Right kidney (tissue), 1 donor: ENCODE results near the gene CMTM1.
"Not testable (repeated sequence)": the region's sequence is repeated elsewhere in the genome, so short reads cannot be mapped to it uniquely, and the experiment has no call there.

Source experiments
- DNase-seq: peaks from one replicate; pipeline ENCODE4 v3.0.0-alpha.2; 2016

The CMTM1 gene

DNA sequence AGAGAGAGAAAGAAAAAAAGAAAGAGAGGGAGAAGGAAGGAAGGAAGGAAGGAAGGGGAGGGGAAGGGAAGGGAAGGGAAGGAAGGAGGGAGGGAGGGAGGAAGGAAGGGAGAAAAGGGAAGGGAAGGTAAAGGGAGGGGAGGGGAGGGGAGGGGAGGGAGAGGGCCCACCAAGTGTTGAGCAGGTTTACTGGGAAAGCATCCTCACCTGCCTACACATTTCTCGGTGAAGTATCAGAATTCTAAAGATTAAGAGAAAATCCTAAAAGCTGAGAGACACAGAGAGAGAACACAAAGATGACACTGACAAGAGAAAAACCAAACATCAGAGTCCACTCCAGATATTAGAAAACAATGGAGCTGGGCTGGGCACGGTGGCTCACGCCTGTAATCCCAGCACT is 26.0 kb downstream of the CMTM1 start:
- no peak for DNase-seq

DNA sequence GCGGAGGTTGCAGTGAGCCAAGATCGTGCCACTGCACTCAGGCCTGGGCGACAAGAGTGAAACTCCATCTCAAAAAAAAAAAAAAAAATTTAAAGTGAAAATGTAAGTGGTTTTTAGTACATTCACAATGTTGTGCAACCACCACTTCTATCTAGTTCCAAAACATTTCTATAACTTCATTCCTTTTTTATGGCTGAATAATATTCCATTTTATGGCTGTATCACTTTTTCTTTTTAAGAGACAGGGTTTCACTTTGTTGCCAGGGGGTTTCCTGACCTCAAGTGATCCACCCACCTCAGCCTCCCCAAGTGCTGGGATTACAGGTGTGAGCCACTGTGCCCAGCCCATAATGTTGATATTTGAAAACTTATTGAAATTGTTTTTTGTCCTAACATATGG is 26.6 kb downstream of the CMTM1 start:
- DNase-seq, result no peak

DNA sequence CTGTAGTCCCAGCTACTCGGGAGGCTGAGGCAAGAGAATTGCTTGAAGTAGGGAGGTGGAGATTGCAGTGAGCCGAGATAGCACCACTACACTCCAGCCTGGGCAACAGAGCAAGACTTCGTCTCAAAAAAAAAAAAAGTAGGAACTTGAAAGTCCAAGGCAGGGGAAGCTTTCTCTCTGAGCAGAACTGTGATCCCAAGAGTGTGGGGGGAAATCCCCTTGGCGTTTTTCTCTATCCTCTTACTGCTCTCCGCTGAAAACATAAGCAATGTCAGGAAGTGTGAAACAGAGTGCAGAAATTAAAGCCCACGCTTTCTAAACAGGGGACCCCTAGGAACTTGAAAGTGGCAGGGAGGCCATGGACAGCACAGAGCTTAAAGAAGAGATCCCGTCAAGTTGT is 28.5 kb downstream of the CMTM1 start:
- no peak for DNase-seq

DNA sequence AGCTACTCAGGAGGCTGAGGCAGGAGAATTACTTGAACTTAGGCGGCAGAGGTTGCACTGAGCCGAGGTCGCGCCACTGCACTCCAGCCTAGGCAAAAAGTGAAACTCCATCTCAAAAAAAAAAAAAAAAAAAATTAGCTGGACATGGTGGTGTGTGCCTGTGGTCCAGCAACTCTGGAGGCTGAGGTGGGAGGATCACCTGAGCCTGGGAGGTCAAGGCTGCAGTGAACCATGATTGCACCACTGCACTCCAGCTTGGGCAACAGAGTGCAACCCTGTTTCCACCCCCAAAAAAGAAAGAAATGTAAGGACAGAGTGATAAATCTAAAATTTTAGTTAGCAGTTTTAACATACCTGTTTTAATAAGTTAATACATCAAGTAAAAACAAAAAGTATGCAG is 30.3 kb downstream of the CMTM1 start:
- DNase-seq, result not testable (repeated sequence)

DNA sequence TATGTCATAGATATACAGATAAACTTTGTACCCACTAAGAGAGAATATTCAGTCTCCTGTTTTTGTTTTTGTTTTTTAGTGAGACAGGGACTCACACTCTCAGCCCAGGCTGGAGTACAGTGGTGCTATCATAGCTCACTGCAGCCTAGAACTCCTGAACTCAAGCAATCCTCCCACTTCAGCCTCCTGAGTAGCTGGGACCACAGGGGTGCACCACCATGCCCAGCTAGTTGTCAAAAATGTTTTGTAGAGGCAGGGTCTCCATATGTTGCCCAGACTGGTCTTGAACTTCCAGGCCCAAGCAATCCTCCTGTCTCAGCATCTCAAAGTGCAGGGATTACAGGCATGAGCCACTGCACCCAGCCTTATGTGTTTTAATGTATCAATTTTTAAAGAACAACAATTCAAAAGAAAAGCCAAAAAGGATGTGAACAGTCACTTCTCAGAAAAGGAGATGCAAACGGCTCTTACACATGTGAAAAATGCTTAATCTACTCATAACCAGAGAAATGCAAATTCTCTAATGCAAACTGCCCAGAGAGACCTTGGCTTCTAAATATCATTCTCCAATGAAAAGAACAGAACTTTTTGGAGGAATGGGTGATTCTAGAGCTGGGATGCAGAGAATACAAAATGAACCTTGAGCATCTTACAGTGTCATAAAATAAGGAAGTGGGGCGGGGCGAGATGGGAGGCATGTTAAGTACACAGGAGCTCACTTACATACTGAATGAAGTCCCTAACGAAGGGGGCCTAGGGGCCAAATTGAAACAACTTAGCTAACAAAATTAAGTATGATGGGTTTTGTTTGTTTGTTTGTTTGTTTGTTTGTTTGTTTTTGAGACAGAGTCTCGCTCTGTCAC is 31.0 kb downstream of the CMTM1 start:
- no peak for DNase-seq

DNA sequence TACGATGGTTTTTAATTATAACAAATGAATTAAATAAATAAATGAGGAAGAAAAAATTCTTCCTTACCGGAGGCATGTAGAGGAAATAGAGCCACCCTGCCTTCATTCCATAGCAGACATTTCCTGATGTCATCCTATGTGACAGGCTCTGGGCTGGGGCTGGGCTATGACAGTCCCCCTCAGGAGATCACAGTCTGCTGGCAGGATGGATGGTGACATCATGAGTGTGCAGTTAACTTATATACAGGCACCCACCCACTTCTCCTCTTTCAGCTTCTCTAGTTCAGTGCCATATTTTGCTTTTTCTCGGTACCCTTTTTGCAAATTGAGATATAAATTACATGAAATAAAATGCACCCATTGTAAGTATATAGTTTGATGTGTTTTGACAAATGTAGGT is 31.9 kb downstream of the CMTM1 start:
- DNase-seq, result no peak

DNA sequence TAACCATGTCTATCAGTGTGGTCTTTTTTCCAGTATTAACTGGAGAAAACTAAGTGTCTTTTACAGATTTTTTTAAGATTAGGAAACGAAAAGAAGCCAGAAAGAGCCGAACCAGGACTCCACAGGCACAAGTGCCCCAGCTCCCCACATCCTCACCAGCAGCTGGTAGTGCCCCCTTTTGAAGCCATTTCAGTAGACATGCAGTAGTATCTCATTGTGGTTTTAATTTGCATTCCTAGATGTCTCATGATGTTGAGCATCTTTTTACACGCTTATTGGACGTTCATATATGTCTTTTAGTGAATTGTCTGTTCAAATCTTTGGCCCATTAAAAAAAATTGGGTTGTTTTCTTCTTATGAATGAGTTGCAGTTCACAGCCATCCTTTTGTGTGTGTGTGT is 33.5 kb downstream of the CMTM1 start:
- DNase-seq, result no peak

DNA sequence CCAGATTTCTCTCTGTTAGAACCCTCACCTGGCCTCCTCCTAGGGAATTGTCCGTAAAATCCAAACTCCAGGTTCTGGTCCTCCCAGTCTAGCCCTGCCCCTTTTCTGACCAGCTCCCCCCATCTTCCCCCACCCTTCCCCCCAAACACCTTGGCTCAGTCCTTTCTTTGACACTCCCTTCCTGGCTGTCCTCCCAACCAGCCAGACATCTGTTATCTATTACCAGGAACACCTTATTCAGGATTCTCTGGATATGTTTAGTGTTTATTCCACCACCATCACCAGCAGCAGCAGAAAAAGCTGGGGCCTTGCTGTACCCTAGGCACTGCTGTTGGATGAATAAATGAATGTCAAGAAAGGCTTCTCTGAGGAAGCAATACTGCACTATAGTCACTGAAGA is 34.2 kb downstream of the CMTM1 start:
- DNase-seq, result no peak

DNA sequence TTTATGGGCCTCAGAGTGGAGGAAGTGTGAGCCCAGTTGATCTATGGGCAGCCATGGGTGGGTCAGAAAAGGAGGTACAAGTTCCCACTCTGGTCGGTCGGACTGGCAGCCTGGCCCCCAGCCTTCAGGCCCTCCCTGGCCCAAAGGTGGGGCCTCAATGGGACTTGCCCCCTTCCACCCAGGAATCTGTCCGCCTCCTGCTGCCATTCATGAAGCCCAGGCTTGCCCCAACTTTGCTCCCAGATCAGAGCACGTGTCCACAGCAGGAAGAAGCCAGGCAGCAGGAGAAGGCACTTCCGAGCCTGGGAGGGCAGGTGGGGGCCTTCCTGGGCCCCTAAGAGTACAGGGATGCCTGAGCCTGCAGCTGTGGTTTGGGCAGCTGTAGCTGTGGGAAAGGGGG is 35.2 kb downstream of the CMTM1 start:
- no peak for DNase-seq

DNA sequence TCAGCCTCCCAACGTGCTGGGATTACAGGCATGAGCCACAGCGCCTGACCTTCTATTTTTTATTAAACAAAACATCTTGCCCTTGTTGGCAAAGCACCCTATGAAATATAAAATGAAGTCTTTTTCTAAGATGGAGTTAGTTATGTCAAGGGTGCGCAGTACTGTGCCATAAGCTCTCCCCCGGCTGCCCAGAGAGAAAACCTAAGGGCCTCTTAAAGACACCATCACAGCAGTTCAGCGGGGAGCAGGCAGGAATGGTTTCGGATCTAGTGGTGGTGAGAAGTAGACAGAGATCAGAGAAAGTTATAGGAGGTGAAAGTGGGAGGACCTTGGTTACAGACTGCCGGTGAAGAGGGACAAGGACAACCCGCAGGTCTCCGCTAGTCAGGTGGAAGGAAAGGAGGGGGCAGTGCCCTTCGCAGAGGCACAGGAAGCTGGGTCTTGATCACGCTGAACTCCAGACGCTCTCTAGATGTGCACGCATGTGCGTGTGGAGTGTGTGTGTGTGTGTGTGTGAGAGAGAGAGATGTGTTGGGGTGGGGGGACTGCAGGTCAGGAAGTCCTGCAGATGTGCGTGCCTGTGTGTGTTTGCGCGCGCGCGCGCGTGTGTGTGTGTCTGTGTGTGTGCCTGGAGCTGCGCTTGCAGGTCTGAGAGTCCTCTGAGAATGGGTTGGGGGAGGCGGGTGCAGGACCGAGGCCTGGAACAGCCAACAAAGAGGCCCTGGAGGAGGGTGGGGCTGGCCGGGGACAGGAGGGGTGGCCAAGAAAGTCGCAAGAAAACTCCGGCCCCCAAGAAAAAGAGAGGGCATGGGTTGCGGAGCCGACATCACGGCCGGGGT is 37.5 kb downstream of the CMTM1 start:
- DNase-seq, result peak; percentile 89

DNA sequence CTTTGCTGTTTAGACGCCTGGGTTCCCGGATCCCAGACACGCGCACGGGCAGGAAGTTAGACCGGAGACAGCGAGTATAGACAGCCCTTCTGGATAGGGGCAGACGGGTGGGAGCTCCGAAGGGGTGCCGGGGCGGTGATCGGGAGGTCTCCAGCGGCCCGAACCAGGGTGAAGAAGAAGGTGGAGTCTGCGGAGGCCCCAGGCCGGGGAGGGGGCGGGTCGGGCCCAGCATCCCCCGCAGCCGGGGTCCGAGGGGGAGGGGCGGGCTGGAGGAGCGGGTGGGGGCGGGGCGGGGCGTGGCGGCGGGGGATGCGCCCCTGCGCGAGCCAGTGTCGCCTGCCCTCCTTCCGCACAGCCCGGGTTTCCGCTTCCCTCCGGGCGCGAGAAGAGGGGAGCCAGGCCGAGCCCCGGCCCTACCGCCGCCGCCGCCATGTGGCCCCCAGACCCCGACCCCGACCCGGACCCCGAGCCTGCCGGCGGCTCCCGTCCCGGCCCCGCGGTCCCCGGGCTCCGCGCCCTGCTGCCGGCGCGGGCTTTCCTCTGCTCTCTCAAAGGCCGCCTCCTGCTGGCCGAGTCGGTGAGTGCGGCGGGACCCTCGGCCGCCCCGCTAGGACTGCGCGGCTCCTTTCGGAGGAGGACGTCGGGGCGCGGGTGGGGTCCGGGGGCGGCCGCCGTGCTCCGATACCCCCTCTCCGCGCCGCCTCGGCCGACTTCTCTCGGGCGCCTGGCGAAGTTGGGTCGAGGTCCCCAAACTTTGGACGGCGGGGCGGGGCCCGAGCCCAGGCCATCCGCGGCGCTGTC is 38.3 kb downstream of the CMTM1 start, which contains the start of gene CMTM3:
TSS of gene CMTM3 (plus strand) at position 329 of the 801 bp plus-strand sequence. CDS start at position 431, 102 bp downstream.
- DNase-seq, result peak; percentile 85

DNA sequence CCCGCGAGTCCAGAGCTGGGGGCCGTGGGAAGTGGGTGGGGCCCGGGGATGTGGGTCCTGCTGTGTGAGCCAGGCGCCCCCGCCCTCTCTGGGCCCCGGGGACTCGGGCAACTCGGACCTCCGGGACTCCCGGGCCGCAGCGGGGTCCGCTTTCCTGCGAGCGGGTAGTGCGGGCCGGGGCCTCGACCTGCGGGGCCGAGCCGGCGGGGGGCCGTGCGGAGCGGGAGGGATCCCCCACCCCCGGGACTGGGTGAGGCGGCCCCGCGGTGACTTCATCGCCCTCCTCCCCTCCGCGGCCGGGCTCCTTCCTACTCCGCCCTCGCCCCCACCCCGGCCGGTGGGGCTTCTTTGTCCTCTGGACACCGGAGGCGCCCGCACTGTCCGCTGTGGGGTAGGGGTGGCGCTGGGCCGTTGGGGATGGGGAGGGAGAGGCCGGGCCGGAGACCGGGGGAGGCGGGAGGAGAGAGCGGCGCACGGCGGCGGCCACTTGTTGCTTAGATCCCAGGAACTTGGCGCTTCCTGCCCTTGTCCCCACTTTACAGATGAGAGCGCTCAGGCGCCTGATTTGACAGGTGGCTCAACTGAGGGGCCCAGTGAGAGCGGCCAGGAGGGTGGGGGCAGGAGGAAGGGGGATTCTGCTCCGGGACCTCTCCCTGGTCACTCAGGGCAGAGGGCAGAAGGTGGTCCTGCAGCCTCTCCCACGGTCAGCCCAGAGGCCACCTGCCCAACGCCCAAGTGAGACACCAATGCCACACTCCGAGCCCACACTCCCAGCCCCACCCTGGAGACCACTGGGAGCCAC is 39.1 kb downstream of the CMTM1 start:
- DNase-seq, result peak; percentile 83

DNA sequence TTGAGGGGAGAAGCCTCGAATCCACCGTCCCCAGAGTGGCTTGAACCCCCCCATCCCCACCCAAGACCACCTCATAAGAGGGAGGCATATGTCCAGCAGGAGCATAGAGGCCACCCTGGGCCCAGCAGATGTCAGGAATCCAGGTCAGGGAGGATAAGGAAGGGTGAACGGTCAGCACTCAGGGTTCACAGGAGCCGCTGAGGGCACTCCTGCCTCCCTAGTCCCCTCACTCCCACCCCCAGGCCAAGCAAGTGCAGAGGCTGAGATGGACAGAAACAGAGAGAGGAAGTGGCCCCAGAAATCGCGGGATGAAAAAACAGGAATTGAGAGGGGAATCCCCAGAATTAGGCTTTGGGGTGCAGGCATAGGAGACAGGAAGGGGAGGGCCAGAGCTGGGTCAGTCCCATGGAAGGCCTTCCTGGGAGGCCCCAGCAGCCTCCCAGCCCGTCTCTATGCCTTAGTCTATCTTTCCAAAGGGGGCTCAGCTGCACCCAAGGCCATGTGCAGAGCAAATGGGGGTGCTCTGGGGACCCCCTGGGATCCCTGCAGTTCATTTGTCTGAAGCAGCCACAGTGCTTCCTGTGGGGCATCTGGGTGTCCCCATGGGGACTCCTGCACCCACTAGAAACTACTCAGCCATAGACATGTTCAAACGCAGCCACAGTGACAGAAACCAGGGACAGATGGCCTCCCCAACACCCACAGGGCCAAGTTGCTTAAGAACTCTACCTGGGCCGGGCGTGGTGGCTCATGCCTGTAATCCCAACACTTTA is 39.9 kb downstream of the CMTM1 start:
- DNase-seq, result peak; percentile 34

DNA sequence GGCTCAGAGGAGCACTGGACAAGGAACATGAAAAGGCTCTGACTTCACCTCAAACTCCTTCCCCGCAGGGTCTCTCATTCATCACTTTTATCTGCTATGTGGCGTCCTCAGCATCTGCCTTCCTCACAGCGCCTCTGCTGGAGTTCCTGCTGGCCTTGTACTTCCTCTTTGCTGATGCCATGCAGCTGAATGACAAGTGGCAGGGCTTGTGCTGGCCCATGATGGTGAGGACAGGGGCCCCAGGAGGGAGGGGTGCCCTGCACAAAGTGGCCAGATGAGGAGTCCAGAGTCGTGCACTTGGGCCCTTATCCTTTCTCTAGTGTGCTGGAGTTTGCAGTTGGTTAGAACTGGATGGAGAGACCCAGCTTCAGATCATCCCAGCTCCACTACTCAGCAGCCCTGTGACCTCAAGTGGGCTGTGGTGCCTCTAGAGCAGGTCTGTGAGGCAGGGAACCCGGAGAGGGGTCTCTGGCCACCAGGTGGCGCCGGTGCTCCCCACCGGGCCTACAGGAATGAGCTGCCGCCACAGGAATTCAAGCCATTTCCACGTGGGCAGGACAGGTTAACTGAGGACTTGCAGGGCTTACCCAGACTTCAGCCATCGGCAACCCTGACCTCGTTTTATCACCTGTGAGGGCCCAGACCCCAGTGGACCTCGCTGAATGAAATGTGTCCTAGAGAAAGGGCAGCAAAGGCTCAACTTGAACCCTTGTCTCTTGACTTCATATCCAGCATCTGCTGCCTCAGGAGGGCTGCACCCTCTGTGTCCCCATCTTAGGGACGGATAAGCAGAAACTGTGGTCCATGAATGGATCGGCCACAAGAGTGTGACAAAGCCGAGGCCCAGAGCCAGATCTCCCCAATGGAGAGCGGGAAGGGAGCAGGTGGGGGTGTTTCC is 42.3 kb downstream of the CMTM1 start:
- DNase-seq, result peak; percentile 67

DNA sequence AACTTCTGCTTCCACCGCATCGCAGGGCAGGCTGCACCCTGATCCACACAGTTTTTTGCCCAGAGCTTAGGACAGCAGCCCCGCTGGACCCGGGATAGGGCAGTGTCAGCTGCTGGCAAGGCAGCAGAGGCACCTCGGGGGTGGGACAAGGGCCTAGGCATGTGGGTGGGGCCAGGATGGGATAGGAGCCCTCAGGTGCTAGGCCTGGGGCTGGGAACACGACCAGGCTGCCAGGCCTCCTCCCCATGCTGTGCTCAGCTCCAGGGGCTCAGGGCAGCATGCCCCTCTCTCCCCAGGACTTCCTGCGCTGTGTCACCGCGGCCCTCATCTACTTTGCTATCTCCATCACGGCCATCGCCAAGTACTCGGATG is 42.9 kb downstream of the CMTM1 start:
- DNase-seq, result no peak

DNA sequence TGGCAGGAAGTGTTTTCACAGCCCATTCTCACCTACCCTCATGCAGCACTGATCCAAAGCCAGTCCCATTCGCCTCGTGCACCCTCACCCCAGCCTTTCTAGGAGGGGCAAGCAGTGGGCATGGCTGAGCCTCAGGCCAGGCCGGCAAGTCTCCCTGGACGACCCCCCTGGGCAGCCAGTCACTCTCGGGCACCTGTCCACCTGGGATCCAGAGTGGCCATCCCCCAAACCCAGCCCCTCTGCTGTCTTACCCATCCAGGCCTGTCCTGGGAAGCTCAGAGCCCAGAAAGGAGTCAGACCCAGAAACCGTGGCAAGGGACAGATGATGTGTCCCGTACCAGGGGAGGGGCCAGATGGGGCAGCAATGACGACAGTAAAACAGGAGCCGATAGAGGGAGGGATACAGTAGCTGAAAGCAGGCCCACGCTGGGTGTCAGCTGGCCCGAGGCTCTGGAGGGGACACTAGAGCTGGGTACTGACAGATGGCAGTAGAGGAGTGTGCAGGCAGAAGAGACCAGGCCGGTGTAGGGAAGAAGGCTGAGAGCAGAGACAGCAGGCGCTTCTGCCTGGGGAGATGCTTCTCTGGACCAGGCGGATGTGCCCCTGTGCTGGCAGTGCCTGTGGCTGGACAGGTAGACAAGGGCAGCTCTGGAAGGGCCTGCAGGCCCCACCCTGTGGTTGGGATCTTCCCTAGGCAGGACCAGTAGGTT is 44.0 kb downstream of the CMTM1 start:
- DNase-seq, result no peak

DNA sequence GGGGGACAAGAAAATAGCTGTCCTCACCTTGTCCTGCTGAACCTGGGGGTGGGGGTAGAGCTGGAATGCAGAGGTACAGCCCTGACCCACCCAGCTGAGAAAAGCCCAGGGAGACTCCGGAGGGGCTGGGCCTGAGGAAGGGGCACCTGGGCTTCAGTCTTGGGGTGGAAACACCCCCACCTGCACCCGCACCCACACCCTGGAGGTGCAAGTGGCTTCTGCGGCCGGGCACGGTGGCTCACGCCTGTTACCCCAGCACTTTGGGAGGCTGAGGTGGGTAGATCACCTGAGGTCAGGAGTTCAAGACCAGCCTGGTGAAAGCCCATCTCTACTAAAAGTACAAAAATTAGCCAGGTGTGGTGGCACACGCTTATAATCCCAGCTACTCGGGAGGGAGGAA is 45.7 kb downstream of the CMTM1 start:
- not testable (repeated sequence) for DNase-seq

DNA sequence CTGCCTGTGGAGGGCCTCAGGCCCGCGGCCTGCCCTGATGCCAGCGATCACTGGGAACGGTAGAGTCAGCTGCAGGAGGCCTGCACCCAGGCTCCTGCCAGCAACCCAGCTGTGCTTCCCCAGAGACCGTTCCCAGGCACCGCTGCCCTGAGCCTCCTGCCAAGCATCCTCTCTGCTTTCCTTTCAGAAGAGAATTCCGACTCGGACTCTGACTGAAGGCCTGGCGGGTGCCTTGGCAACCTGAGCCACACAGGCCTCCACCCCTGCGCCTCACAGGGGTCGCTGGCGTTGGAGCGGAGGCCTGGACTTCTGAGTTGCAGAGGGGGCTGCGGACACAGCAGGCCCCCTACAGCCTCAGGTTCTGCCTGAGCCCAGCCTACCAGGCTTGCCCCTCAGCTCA is 46.2 kb downstream of the CMTM1 start:
- no peak for DNase-seq

DNA sequence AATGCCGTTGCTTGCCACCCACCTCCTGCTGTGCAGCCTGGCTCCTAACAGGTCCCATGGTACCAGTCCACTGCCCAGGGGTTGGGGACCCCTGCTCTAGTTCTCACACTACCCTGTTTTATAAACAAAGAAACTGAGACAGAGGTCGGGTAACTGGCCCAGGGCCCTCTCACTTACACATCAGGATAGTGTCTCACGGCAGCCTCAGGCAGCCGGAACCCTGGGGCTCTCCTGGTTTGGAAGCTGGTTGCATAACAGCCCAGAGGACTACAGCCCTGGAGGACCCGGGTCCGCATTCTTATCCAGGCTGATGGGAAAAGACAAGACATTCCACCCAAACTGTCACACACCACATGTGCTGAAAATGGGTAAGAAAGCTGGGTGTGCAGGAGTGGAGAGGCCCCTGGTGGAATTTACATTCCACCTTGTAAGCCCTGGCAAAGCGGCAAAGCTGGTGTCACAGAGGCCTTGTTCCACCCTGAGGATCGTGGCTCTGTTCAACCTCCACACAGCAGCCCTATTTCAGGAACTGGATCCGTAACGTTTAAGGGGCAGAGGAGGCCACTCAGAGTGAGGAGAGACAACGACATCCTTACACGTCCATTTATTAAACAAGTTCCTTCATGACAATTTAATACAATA is 48.0 kb downstream of the CMTM1 start:
- no peak for DNase-seq
